Endothelial cell (in vitro differentiated cells): ENCODE data around the gene EPHA4. TPM values are rescaled to one million over a fixed set of nuclear protein-coding genes. Genes with fewer than 3 reads are reported as not detected.
A peak's percentile ranks its signal among the peaks of the same experiment; 100 is the strongest.

Experiments used
- DNase-seq: peaks from one replicate; pipeline ENCODE4 v3.0.0; 2021; ENCODE audit warnings: low spot score
- H3K27ac Mint-ChIP-seq: one replicate; pipeline ENCODE4 v1.8.0; 2021; ENCODE audit warnings: mixed read lengths, inconsistent platforms; ENCODE audit not compliant: unreplicated experiment
- H3K27me3 Mint-ChIP-seq: one replicate; pipeline ENCODE4 v1.8.0; 2021; ENCODE audit warnings: mild to moderate bottlenecking, moderate library complexity, mixed read lengths, inconsistent platforms; ENCODE audit not compliant: unreplicated experiment
- H3K36me3 Mint-ChIP-seq: one replicate; pipeline ENCODE4 v1.8.0; 2021; ENCODE audit warnings: mild to moderate bottlenecking, low read depth, mixed read lengths, inconsistent platforms; ENCODE audit not compliant: unreplicated experiment
- H3K4me1 Mint-ChIP-seq: one replicate; pipeline ENCODE4 v1.8.0; 2021; ENCODE audit warnings: mild to moderate bottlenecking, mixed read lengths, inconsistent platforms; ENCODE audit not compliant: unreplicated experiment
- H3K4me3 Mint-ChIP-seq: one replicate; pipeline ENCODE4 v1.8.0; 2021; ENCODE audit warnings: mild to moderate bottlenecking, mixed read lengths, inconsistent platforms; ENCODE audit not compliant: unreplicated experiment
- H3K9me3 Mint-ChIP-seq: one replicate; pipeline ENCODE4 v1.8.0; 2021; ENCODE audit warnings: mixed read lengths, inconsistent platforms; ENCODE audit not compliant: unreplicated experiment
- total RNA-seq: library from RNA; stranded (reverse); fragmentation: NEBNext Ultra II Directional; extraction: Animal tissue kit (Norgen Biotek cat#: 25700); gene quantifications from one replicate; pipeline ENCODE4 v1.2.1, GENCODE V29; 2021; ENCODE audit not compliant: unreplicated experiment
- TF ChIP-seq, protein P1 (sequence below): fragments of 200-600 bp; sonication (generic); IDR thresholded peaks from one replicate; pipeline ENCODE4 v1.5.0; 2021; ENCODE audit warnings: antibody characterized with exemption; ENCODE audit not compliant: unreplicated experiment

The EPHA4 gene
- total RNA-seq, 1 donor from 2014 or later = 62.0 TPM

DNA sequence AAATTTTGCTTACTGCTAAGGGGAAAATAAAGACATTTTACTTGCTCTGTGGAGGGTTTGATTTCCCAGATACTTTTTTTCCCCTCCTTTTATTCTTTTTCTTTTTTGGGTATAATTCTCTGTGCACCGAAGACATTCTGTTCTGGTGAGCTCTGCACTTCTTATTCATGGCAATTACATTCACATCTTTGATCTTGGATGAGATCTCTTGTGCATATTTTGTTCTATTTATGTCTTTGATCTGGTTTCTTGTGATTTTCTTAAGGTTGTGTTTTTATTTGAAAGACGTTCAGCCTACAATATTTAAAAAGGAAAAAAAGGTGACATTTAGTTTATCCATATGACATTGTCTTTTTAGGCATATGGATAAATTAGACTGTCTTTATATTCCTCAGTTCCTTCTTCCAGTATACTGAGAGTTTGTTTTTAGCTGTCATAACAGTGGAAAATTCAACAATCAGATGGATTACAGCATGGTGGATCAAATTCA lies 33.7 kb upstream of the EPHA4 start:
- H3K27me3 Mint-ChIP-seq = no peaks in the 10 kb centered on the region
- peaks cover 27% of the 10 kb centered on the region for H3K4me1 Mint-ChIP-seq

DNA sequence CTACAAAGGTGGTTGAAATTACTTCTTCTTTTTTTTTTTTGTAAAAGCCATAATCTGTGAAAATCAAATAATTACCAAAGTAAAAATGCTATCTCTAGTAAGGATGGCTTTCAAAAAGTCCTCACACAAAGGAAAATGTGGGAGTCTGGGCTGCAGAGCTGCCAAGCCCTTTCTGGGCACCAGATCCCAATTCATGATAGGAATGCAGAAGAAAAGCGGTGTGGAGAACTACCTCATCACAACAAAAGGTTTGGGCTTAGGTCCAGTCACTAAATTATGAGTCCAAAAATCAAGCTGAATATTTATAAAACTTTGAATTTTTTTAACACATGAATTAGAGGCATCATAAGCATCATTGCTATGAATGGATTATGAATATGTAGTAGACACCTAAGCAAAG lies 30.8 kb upstream of the EPHA4 start:
- H3K27ac Mint-ChIP-seq = no peak overlapping the region
- no peak overlapping the region for H3K4me3 Mint-ChIP-seq
- TF ChIP-seq, protein P1, sequence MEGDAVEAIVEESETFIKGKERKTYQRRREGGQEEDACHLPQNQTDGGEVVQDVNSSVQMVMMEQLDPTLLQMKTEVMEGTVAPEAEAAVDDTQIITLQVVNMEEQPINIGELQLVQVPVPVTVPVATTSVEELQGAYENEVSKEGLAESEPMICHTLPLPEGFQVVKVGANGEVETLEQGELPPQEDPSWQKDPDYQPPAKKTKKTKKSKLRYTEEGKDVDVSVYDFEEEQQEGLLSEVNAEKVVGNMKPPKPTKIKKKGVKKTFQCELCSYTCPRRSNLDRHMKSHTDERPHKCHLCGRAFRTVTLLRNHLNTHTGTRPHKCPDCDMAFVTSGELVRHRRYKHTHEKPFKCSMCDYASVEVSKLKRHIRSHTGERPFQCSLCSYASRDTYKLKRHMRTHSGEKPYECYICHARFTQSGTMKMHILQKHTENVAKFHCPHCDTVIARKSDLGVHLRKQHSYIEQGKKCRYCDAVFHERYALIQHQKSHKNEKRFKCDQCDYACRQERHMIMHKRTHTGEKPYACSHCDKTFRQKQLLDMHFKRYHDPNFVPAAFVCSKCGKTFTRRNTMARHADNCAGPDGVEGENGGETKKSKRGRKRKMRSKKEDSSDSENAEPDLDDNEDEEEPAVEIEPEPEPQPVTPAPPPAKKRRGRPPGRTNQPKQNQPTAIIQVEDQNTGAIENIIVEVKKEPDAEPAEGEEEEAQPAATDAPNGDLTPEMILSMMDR = no peak
- DNase-seq = no peak
- H3K4me1 Mint-ChIP-seq = peaks cover 25% of the 10 kb centered on the region
- H3K27me3 Mint-ChIP-seq = peaks cover 5% of the 10 kb centered on the region
- H3K9me3 Mint-ChIP-seq = no peaks in the 10 kb centered on the region
- no peaks in the 10 kb centered on the region for H3K36me3 Mint-ChIP-seq

More for the DNA sequence above, 33.7 kb upstream of the EPHA4 start:
- TF ChIP-seq, protein P1 = no peak
- H3K36me3 Mint-ChIP-seq = no peaks in the 10 kb centered on the region
- no peak overlapping the region for H3K4me3 Mint-ChIP-seq
- no peak for DNase-seq
- H3K9me3 Mint-ChIP-seq = no peaks in the 10 kb centered on the region
- peak overlapping the region; percentile 46 for H3K27ac Mint-ChIP-seq

DNA sequence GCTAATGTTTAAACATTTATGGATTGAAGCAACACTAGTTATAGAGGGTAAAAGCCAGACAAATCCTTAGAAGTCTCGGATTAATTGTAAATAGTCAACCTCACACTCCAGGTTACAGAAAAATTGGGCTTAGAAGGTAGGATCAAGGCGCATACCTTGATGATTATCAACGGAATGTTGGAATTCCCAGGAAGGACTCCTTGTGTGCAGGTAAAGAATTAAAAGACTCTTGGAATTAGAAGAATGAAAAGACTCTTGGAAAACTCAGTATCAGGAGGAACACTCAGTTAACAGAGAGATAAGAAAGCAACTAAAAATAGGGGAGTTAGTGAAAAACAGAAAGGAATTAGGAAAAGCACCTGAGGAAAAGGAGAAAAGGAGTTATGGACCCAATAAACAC lies 29.3 kb upstream of the EPHA4 start:
- no peak for DNase-seq
- Mint-ChIP-seq H3K27me3 (peaks cover 5% of the 10 kb centered on the region), H3K4me1 (peaks cover 25% of the 10 kb centered on the region), H3K36me3 (no peaks in the 10 kb centered on the region), H3K9me3 (no peaks in the 10 kb centered on the region), H3K4me3 (no peak overlapping the region), H3K27ac (no peak overlapping the region)
- TF ChIP-seq, protein P1 = no peak

DNA sequence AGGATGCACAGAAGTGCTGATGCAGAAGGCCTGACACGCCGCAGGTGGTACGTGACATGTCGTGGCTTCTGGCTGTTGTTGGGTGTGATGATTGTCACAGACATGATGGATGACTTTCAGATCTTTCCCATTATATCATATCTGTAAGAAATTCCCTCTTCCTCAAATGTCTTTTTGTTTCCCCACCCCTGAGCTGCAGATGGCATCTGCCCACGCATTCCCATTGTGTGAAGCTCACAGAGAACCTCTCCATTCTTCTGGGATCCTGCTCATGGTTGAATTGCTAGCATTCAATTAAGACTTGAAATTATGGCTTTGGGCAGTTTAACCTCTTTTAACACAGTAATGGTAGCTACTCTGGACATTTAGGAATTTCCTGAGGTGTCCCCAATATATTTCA lies 28.3 kb upstream of the EPHA4 start:
- Mint-ChIP-seq H3K27ac (no peak overlapping the region), H3K9me3 (no peaks in the 10 kb centered on the region), H3K36me3 (no peaks in the 10 kb centered on the region), H3K4me1 (peaks cover 19% of the 10 kb centered on the region), H3K27me3 (peaks cover 5% of the 10 kb centered on the region), H3K4me3 (no peak overlapping the region)
- TF ChIP-seq, protein P1 = no peak
- DNase-seq = no peak

DNA sequence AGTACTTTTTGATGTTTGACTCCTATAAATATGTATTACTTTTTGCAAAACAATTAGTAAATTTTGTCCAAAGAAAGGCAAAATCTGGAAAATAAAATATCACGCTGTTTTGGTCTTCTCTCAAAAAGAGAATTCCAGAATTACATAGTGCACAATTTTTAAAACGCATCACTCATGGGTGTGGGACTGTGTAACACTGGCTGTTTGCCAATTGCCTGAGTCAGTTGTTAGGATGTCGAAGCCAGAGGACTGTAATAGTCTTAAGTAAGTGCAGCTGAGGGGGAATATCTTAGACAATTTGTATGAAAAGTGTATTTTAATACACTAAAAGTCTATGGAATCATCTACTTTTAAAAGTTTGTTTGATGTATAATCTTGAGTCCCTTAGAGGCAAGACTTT lies 24.1 kb upstream of the EPHA4 start:
- DNase-seq = no peak
- no peaks in the 10 kb centered on the region for H3K36me3 Mint-ChIP-seq
- TF ChIP-seq, protein P1 = no peak
- H3K4me1 Mint-ChIP-seq = no peaks in the 10 kb centered on the region
- no peak overlapping the region for H3K4me3 Mint-ChIP-seq
- H3K9me3 Mint-ChIP-seq = no peaks in the 10 kb centered on the region
- no peak overlapping the region for H3K27ac Mint-ChIP-seq
- peaks cover 5% of the 10 kb centered on the region for H3K27me3 Mint-ChIP-seq
